ENCODE measurements around the gene ARMC8. TPM values are rescaled to one million over a fixed set of nuclear protein-coding genes. Genes with fewer than 3 reads are reported as not detected.
A peak's percentile ranks its signal among the peaks of the same experiment; 100 is the strongest.

ARMC8 gene
- total and polyA plus RNA-seq, 4 donors = 8.4 to 53.6 (median 22.8) TPM

GRCh38 chr3:138284079-138284478 is 97.0 kb downstream of the ARMC8 start:
- TF ChIP-seq HNF4A (conservative IDR thresholded peaks at IDR 0.05) (no peak), RXRA (IDR thresholded peaks at IDR 0.05) (no peak), ATF3 (IDR thresholded peaks at IDR 0.05) (no peak), RAD21 (IDR thresholded peaks at IDR 0.05) (no peak), FOXA2 (IDR thresholded peaks at IDR 0.05) (no peak), EGR1 (IDR thresholded peaks at IDR 0.05; ENCODE audit: low read depth in 2 of 2) (no peak), NR2F2 (IDR thresholded peaks at IDR 0.05) (no peak)
- no peaks in the 10 kb centered on the region for H3K9me3 ChIP-seq (ENCODE audit: control insufficient read depth in 4 of 4, low read length in 3 of 4)
- H3K27ac ChIP-seq (ENCODE audit: low read depth in 1 of 2, low read length in 2 of 2) = no peak overlapping the region
- H3K36me3 ChIP-seq (ENCODE audit: control insufficient read depth in 4 of 4, insufficient read depth in 3 of 4, low read depth in 1 of 4, low read length in 3 of 4) = peaks cover 4 to 38% (median 24%) of the 10 kb centered on the region in 4 donors
- 100% methylated on average over 1 of the region's 1 CpG for WGBS
- no peak overlapping the region for H3K4me3 ChIP-seq (ENCODE audit: low read depth in 1 of 3, low read length in 3 of 3)
- H3K27me3 ChIP-seq (ENCODE audit: control insufficient read depth in 4 of 4, insufficient read depth in 4 of 4, low read length in 3 of 4) = no peaks in the 10 kb centered on the region
- H3K9ac ChIP-seq (ENCODE audit: low read depth in 1 of 2, low read length in 2 of 2) = no peak overlapping the region
- H3K4me1 ChIP-seq (ENCODE audit: control insufficient read depth in 4 of 4, insufficient read depth in 4 of 4, low read length in 3 of 4) = no peaks in the 10 kb centered on the region
- DNase-seq (ENCODE audit: low spot score) = no peak

- Histone ChIP-seq H3K27ac (ENCODE audit: low read depth in 1 of 2, low read length in 2 of 2) (no peak overlapping the region), H3K36me3 (ENCODE audit: control insufficient read depth in 4 of 4, insufficient read depth in 3 of 4, low read depth in 1 of 4, low read length in 3 of 4) (peaks cover 4 to 47% (median 32%) of the 10 kb centered on the region in 4 donors), H3K27me3 (ENCODE audit: control insufficient read depth in 4 of 4, insufficient read depth in 4 of 4, low read length in 3 of 4) (no peaks in the 10 kb centered on the region), H3K4me3 (ENCODE audit: low read depth in 1 of 3, low read length in 3 of 3) (no peak overlapping the region), H3K9ac (ENCODE audit: low read depth in 1 of 2, low read length in 2 of 2) (no peak overlapping the region), H3K9me3 (ENCODE audit: control insufficient read depth in 4 of 4, low read length in 3 of 4) (no peaks in the 10 kb centered on the region), H3K4me1 (ENCODE audit: control insufficient read depth in 4 of 4, insufficient read depth in 4 of 4, low read length in 3 of 4) (no peaks in the 10 kb centered on the region)
- 99% methylated on average over 2 of the region's 2 CpGs for WGBS
- TF ChIP-seq RAD21 (IDR thresholded peaks at IDR 0.05) (peak in 1 of 2 donors; percentile 28), FOXA1 (IDR thresholded peaks at IDR 0.05) (no peak)
- DNase-seq (ENCODE audit: low spot score) = no peak
Measured at GRCh38 chr3:138284957-138285477, 97.9 kb downstream of the ARMC8 start.

GRCh38 chr3:138289260-138289659 is 102.2 kb downstream of the ARMC8 start:
- H3K36me3 ChIP-seq (ENCODE audit: control insufficient read depth in 4 of 4, insufficient read depth in 3 of 4, low read depth in 1 of 4, low read length in 3 of 4) = peaks cover 5 to 65% (median 51%) of the 10 kb centered on the region in 4 donors
- H3K4me1 ChIP-seq (ENCODE audit: control insufficient read depth in 4 of 4, insufficient read depth in 4 of 4, low read length in 3 of 4) = no peaks in the 10 kb centered on the region
- 98% methylated on average over 2 of the region's 2 CpGs for WGBS
- no peak overlapping the region for H3K4me3 ChIP-seq (ENCODE audit: low read depth in 1 of 3, low read length in 3 of 3)
- H3K27me3 ChIP-seq (ENCODE audit: control insufficient read depth in 4 of 4, insufficient read depth in 4 of 4, low read length in 3 of 4) = no peaks in the 10 kb centered on the region
- no peak overlapping the region for H3K27ac ChIP-seq (ENCODE audit: low read depth in 1 of 2, low read length in 2 of 2)
- DNase-seq (ENCODE audit: low spot score) = no peak
- no peak for TF ChIP-seq HNF4A (conservative IDR thresholded peaks at IDR 0.05)
- TF ChIP-seq ZBTB33 (IDR thresholded peaks at IDR 0.05) = no peak
- no peak for TF ChIP-seq REST (IDR thresholded peaks at IDR 0.05)
- no peak for TF ChIP-seq HNF4G (IDR thresholded peaks at IDR 0.05)
- TF ChIP-seq FOXA1 (IDR thresholded peaks at IDR 0.05) = no peak
- TF ChIP-seq FOXA2 (IDR thresholded peaks at IDR 0.05) = no peak
- no peak for TF ChIP-seq CTCF (IDR thresholded peaks at IDR 0.05; ENCODE audit: low read depth, low read length, missing input control)
- no peak for TF ChIP-seq GABPA (IDR thresholded peaks at IDR 0.05 in 1 of 2, conservative IDR thresholded peaks at IDR 0.05 in 1 of 2)
- no peak for TF ChIP-seq RAD21 (IDR thresholded peaks at IDR 0.05)
- no peak for TF ChIP-seq TAF1 (conservative IDR thresholded peaks at IDR 0.05)
- no peak for TF ChIP-seq MAX (IDR thresholded peaks at IDR 0.05)
- no peak for TF ChIP-seq YY1 (IDR thresholded peaks at IDR 0.05)
- H3K9me3 ChIP-seq (ENCODE audit: control insufficient read depth in 4 of 4, low read length in 3 of 4) = no peaks in the 10 kb centered on the region
- H3K9ac ChIP-seq (ENCODE audit: low read depth in 1 of 2, low read length in 2 of 2) = no peak overlapping the region

Data from liver (tissue), 9 donors.